Peyer's patch (tissue), 4 donors: ENCODE measurements around the gene USP10. TPM values are rescaled to one million over a fixed set of nuclear protein-coding genes. Genes with fewer than 3 reads are reported as not detected.

Source experiments
- DNase-seq, 3 donors: peaks; one replicate each; pipeline ENCODE4 v3.0.0-alpha.2; 2017 to 2019
- H3K27ac ChIP-seq, 4 donors: fragments of 200-600 bp; sonication (generic); one replicate each; pipeline ENCODE4 v1.5.1; 2016 to 2019
- H3K27me3 ChIP-seq, 2 donors: fragments of 200-600 bp; sonication (generic); one replicate each; pipeline ENCODE4 v1.5.1; 2019
- H3K36me3 ChIP-seq, 3 donors: fragments of 200-600 bp; sonication (generic); one replicate each; pipeline ENCODE4 v1.5.1; 2016 to 2019
- H3K4me1 ChIP-seq, 4 donors: fragments of 200-600 bp; sonication (generic); one replicate each; pipeline ENCODE4 v1.5.1; 2016 to 2019
- H3K4me3 ChIP-seq, 4 donors: fragments of 200-600 bp; sonication (generic); 1 replicate in 3 of 4; 2 replicates in 1 of 4; pipeline ENCODE4 v1.5.1; 2016 to 2019; ENCODE audit warnings: mild to moderate bottlenecking in 1 of 4
- H3K9me3 ChIP-seq, 4 donors: fragments of 200-600 bp; sonication (generic); one replicate each; pipeline ENCODE4 v1.5.1; 2016 to 2019; ENCODE audit warnings: mild to moderate bottlenecking in 1 of 4
- CTCF ChIP-seq, 6 experiments: fragments of 450-650 bp in 4 of 6; fragments of 200-600 bp in 2 of 6; sonication (generic) in 1 of 6; IDR thresholded peaks; one replicate each; pipeline ENCODE4 v1.5.1; 2017 to 2019; ENCODE audit warnings: antibody characterized with exemption in 6 of 6, mild to moderate bottlenecking in 3 of 6, moderate library complexity in 1 of 6
- POLR2A ChIP-seq, 2 donors: fragments of 450-650 bp; IDR thresholded peaks; one replicate each; pipeline ENCODE4 v1.5.1; 2017; ENCODE audit warnings: antibody characterized with exemption in 2 of 2, mild to moderate bottlenecking in 2 of 2, moderate library complexity in 2 of 2
- total RNA-seq, 4 donors: library from RNA; depleted of rRNA; stranded (reverse); fragments of >200 nt; gene quantifications; one replicate each; pipeline ENCODE4 v1.1.0, GENCODE V29; 2016

Gene USP10
- total RNA-seq, 4 donors from 2014 or later, result 48.0 to 85.5 (median 59.9) TPM

- no peak for DNase-seq
- Histone ChIP-seq H3K4me3 (no peak overlapping the region), H3K36me3 (no peaks in the 10 kb centered on the region), H3K27me3 (no peaks in the 10 kb centered on the region), H3K27ac (no peak overlapping the region), H3K9me3 (no peaks in the 10 kb centered on the region), H3K4me1 (no peaks in the 10 kb centered on the region)
- TF ChIP-seq POLR2A (IDR thresholded peaks at IDR 0.05) (no peak), CTCF (IDR thresholded peaks at IDR 0.05) (no peak)
These were observed 26.2 kb upstream of the USP10 start for GRCh38 chr16:84673561-84673960.

- TF ChIP-seq CTCF (IDR thresholded peaks at IDR 0.05) (no peak), POLR2A (IDR thresholded peaks at IDR 0.05) (no peak)
- no peaks in the 10 kb centered on the region for H3K4me1 ChIP-seq
These were observed 24.4 kb upstream of the USP10 start for GRCh38 chr16:84675423-84675822.

GRCh38 chr16:84675884-84676283 lies 23.9 kb upstream of the USP10 start:
- TF ChIP-seq CTCF (IDR thresholded peaks at IDR 0.05) (no peak), POLR2A (IDR thresholded peaks at IDR 0.05) (no peak)

More at GRCh38 chr16:84675423-84675822, 24.4 kb upstream of the USP10 start:
- H3K27ac ChIP-seq, result no peak overlapping the region
- H3K4me3 ChIP-seq, result no peak overlapping the region
- H3K36me3 ChIP-seq, result no peaks in the 10 kb centered on the region
- H3K27me3 ChIP-seq, result no peaks in the 10 kb centered on the region
- DNase-seq, result no peak
- H3K9me3 ChIP-seq, result no peaks in the 10 kb centered on the region

GRCh38 chr16:84677017-84677803 lies 22.6 kb upstream of the USP10 start:
- DNase-seq, result no peak
- no peaks in the 10 kb centered on the region for H3K4me1 ChIP-seq

More at GRCh38 chr16:84675884-84676283, 23.9 kb upstream of the USP10 start:
- Histone ChIP-seq H3K9me3 (no peaks in the 10 kb centered on the region), H3K27ac (no peak overlapping the region), H3K4me3 (no peak overlapping the region), H3K4me1 (no peaks in the 10 kb centered on the region), H3K36me3 (no peaks in the 10 kb centered on the region), H3K27me3 (no peaks in the 10 kb centered on the region)
- DNase-seq, result no peak

GRCh38 chr16:84677849-84678248 lies 22.0 kb upstream of the USP10 start:
- no peaks in the 10 kb centered on the region for H3K27me3 ChIP-seq
- no peaks in the 10 kb centered on the region for H3K9me3 ChIP-seq
- no peaks in the 10 kb centered on the region for H3K36me3 ChIP-seq
- no peak for DNase-seq
- H3K4me3 ChIP-seq, result no peak overlapping the region
- no peak overlapping the region for H3K27ac ChIP-seq
- TF ChIP-seq CTCF (IDR thresholded peaks at IDR 0.05) (no peak), POLR2A (IDR thresholded peaks at IDR 0.05) (no peak)
- no peaks in the 10 kb centered on the region for H3K4me1 ChIP-seq

More at GRCh38 chr16:84677017-84677803, 22.6 kb upstream of the USP10 start:
- TF ChIP-seq CTCF (IDR thresholded peaks at IDR 0.05) (no peak), POLR2A (IDR thresholded peaks at IDR 0.05) (no peak)
- H3K27ac ChIP-seq, result no peak overlapping the region
- no peaks in the 10 kb centered on the region for H3K36me3 ChIP-seq
- H3K27me3 ChIP-seq, result no peaks in the 10 kb centered on the region
- H3K9me3 ChIP-seq, result no peaks in the 10 kb centered on the region
- no peak overlapping the region for H3K4me3 ChIP-seq
